Tibial artery (tissue), 4 donors: ENCODE measurements around the gene TPGS1.
A peak's percentile ranks its signal among the peaks of the same experiment; 100 is the strongest.

ENCODE experiments used
- DNase-seq, 2 donors: peaks; one replicate each; pipeline ENCODE4 v3.0.0-alpha.2; 2019
- H3K27ac ChIP-seq, 2 donors: fragments of 200-600 bp; sonication (generic) in 1 of 2; 1 replicate in 1 of 2; 2 replicates in 1 of 2; pipeline ENCODE4 v1.5.1; 2018 to 2019; ENCODE audit warnings: mild to moderate bottlenecking in 1 of 2
- H3K27me3 ChIP-seq, 2 donors: fragments of 200-600 bp; sonication (generic) in 1 of 2; one replicate each; pipeline versions ENCODE4 v1.5.1 to v1.6.0; 2016 to 2019
- H3K36me3 ChIP-seq, 3 donors: fragments of 200-600 bp; sonication (generic) in 2 of 3; one replicate each; pipeline ENCODE4 v1.5.1; 2016 to 2019; ENCODE audit warnings: mild to moderate bottlenecking in 2 of 3
- H3K4me1 ChIP-seq, 4 donors: fragments of 200-600 bp; sonication (generic) in 2 of 4; 1 replicate in 3 of 4; 2 replicates in 1 of 4; pipeline ENCODE4 v1.5.1; 2016 to 2019
- H3K4me3 ChIP-seq, 2 donors: fragments of 200-600 bp; sonication (generic) in 1 of 2; 1 replicate in 1 of 2; 2 replicates in 1 of 2; pipeline ENCODE4 v1.5.1; 2018 to 2019; ENCODE audit warnings: mild to moderate bottlenecking in 2 of 2
- H3K9me3 ChIP-seq, 3 donors: fragments of 200-600 bp; sonication (generic) in 1 of 3; one replicate each; pipeline ENCODE4 v1.5.1; 2016 to 2019
- intact Hi-C: fragments of 100-400 bp; cut with DNase I; formaldehyde crosslinking; loops from one replicate; pipeline ENCODE4 v1.15.0; 2023; ENCODE audit warnings: low total_unique reads
- TF ChIP-seq, protein P1 (sequence below), 2 experiments: fragments of 200-600 bp in 1 of 2; fragments of 450-650 bp in 1 of 2; IDR thresholded peaks; one replicate each; pipeline ENCODE4 v1.5.1; 2017 to 2019; ENCODE audit warnings: antibody characterized with exemption in 2 of 2, mild to moderate bottlenecking in 1 of 2, moderate library complexity in 1 of 2

TPGS1 gene

GRCh38 chr19:488505-489417, 18.5 kb upstream of the TPGS1 start:
- Histone ChIP-seq H3K4me3 (peak overlapping the region; percentile 90 to 94), H3K27ac (peak overlapping the region; percentile 87 to 96), H3K27me3 (peaks cover 0 to 29% of the 10 kb centered on the region in 2 donors), H3K9me3 (no peaks in the 10 kb centered on the region), H3K4me1 (peaks cover 0 to 12% (median 8%) of the 10 kb centered on the region in 4 donors), H3K36me3 (no peaks in the 10 kb centered on the region)
- intact Hi-C loops, result no loop called here
- TF ChIP-seq, protein P1, sequence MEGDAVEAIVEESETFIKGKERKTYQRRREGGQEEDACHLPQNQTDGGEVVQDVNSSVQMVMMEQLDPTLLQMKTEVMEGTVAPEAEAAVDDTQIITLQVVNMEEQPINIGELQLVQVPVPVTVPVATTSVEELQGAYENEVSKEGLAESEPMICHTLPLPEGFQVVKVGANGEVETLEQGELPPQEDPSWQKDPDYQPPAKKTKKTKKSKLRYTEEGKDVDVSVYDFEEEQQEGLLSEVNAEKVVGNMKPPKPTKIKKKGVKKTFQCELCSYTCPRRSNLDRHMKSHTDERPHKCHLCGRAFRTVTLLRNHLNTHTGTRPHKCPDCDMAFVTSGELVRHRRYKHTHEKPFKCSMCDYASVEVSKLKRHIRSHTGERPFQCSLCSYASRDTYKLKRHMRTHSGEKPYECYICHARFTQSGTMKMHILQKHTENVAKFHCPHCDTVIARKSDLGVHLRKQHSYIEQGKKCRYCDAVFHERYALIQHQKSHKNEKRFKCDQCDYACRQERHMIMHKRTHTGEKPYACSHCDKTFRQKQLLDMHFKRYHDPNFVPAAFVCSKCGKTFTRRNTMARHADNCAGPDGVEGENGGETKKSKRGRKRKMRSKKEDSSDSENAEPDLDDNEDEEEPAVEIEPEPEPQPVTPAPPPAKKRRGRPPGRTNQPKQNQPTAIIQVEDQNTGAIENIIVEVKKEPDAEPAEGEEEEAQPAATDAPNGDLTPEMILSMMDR (IDR thresholded peaks at IDR 0.05), result no peak
- DNase-seq, result peak; percentile 94 to 97

DNA sequence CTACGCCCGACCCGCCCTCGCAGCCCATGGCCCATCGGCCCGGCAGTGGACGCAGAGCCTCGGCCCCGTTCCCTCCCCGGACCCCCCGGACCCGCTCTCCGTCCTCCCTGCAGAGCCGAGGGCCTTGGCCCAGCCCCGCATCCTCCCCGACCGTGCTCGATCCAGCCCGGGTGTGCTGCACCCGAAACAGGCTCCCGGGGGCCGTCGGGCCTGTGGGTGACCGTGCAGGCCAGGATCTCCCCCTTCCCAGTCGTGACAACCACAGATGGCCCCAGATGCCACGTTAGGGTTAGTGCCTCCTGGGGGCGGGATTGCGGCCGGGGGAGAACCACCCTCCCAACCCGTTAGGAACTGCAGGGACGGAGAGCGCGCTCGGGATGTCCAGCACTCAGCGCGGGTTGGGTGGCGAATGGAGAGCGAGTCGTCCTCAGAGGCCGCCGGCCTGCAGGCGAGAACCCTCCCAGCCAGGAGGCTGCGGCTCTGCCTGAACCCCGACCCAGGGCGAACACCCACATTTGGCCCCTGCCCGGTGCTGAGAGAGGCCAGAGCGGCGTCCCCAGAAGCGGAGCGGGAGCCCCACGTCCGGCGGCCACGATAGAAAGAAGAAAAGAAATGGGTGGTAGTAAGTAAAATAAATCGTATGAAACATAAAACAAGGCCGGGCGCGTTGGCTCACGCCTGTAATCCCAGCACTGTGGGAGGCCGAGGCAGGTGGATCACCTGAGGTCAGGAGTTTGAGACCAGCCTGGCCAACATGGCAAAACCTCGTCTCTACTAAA, 17.7 kb upstream of the TPGS1 start:
- peaks cover 0 to 28% of the 10 kb centered on the region in 2 donors for H3K27me3 ChIP-seq
- TF ChIP-seq, protein P1 (IDR thresholded peaks at IDR 0.05), result no peak
- peak overlapping the region; percentile 87 to 96 for H3K27ac ChIP-seq
- H3K4me3 ChIP-seq, result peak overlapping the region; percentile 90 to 94
- peaks cover 0 to 12% (median 8%) of the 10 kb centered on the region in 4 donors for H3K4me1 ChIP-seq
- no peaks in the 10 kb centered on the region for H3K36me3 ChIP-seq
- intact Hi-C loops, result no loop called here
- no peak for DNase-seq
- H3K9me3 ChIP-seq, result no peaks in the 10 kb centered on the region

DNA sequence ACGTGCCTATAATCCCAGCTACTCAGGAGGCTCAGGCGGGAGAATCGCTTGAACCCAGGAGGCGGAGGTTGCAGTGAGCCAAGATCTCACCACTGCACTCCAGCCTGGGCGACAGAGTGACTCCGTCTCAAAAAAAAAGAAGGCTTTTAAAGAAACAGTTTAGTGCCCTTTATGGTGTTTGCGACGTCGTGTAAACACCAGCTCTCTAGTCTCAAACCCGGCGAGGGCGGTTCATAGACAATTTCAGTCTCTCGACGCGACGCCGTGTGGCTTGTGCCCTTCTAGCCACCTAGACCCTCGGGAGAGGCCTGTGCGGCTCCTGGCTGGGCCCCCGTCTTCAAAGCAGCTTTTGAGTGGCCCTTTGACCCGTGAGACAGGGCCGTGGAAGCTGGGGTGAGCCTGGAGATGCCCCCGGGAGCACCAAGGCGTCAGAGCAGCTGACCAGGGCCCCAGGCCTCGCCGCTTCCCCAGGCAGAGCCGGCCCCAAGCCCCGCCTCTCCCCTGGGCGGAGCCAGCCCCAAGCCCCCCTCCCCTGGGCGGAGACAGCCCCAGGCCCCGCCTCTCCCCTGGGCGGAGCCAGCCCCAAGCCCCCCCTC, 16.1 kb upstream of the TPGS1 start:
- TF ChIP-seq, protein P1 (IDR thresholded peaks at IDR 0.05), result no peak
- no peak for DNase-seq
- Histone ChIP-seq H3K4me3 (no peak overlapping the region), H3K36me3 (no peaks in the 10 kb centered on the region), H3K27me3 (peaks cover 6 to 28% of the 10 kb centered on the region in 2 donors), H3K4me1 (peaks cover 0 to 13% (median 11%) of the 10 kb centered on the region in 4 donors), H3K9me3 (no peaks in the 10 kb centered on the region), H3K27ac (no peak overlapping the region)
- intact Hi-C loops, result no loop called here

DNA sequence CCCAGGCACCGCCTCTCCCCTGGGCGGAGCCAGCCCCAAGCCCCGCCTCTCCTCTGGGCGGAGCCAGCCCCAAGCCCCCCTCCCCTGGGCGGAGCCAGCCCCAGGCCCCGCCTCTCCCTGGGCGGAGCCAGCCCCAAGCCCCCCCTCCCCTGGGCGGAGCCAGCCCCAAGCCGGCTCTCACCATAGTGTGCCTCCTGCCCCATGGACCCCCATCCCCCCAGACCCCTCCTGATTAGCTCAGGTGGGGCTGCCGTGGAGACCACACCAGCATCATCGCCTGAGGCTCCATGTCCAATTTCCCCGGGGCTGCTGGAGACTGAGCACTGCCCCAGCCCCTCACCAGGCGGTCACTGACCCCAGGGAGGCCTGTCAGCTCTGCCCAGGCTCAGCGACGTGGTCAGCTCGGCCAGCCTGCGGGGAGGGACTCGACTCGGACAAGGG, 15.2 kb upstream of the TPGS1 start:
- H3K4me1 ChIP-seq, result peaks cover 0 to 14% (median 12%) of the 10 kb centered on the region in 4 donors
- H3K4me3 ChIP-seq, result no peak overlapping the region
- H3K36me3 ChIP-seq, result no peaks in the 10 kb centered on the region
- TF ChIP-seq, protein P1 (IDR thresholded peaks at IDR 0.05), result no peak
- H3K9me3 ChIP-seq, result no peaks in the 10 kb centered on the region
- no peak overlapping the region for H3K27ac ChIP-seq
- no peak for DNase-seq
- peaks cover 7 to 25% of the 10 kb centered on the region in 2 donors for H3K27me3 ChIP-seq
- intact Hi-C loops, result no loop called here

GRCh38 chr19:493391-494170, 13.7 kb upstream of the TPGS1 start:
- intact Hi-C loops, result no loop called here
- no peak for DNase-seq
- H3K27me3 ChIP-seq, result peaks cover 13 to 37% of the 10 kb centered on the region in 2 donors
- H3K9me3 ChIP-seq, result no peaks in the 10 kb centered on the region
- no peak overlapping the region for H3K27ac ChIP-seq
- H3K36me3 ChIP-seq, result no peaks in the 10 kb centered on the region
- H3K4me3 ChIP-seq, result no peak overlapping the region
- H3K4me1 ChIP-seq, result peaks cover 0 to 25% (median 21%) of the 10 kb centered on the region in 4 donors
- TF ChIP-seq, protein P1 (IDR thresholded peaks at IDR 0.05), result no peak
